HCT116 (cell line): ENCODE data around the gene EIF2B2. TPM values are rescaled to one million over a fixed set of nuclear protein-coding genes. Genes with fewer than 3 reads are reported as not detected.

Experiments used
- ATAC-seq: fragments of 200-7000 bp; cut with Tn5 transposase; 2 replicates; pipeline ENCODE4 v1.9.1; 2020; ENCODE audit warnings: mild to moderate bottlenecking, moderate library complexity
- BruUV-seq: library from RNA; stranded (reverse); fragments of 400-500 nt; replicated peaks from 2 replicates; lab custom pipeline; 2021; lab: Mats Ljungman, UMichigan
- CTCF ChIA-PET: fragments of 300-600 bp; sonication (Branson Sonifier 250); formaldehyde crosslinking; loops from one replicate; lab custom pipeline; 2021; ENCODE audit warnings: antibody characterized with exemption; lab: Charles Lee
- POLR2A ChIA-PET: fragments of 300-600, 350-600 bp; sonication (Branson Sonifier 250); formaldehyde crosslinking; loops from one replicate; lab custom pipeline; 2021; ENCODE audit warnings: antibody characterized with exemption; lab: Charles Lee
- RAD21 ChIA-PET, 2 experiments: fragments of 300-600 bp; sonication (Branson Sonifier 250); formaldehyde crosslinking; loops; one replicate each; lab custom pipeline; 2023; ENCODE audit warnings: low total read pairs in 2 of 2; ENCODE audit not compliant: uncharacterized antibody in 2 of 2, unreplicated experiment in 2 of 2, low non-redundant PET in 1 of 2; lab: Charles Lee
- DNase-seq: peaks from one replicate; pipeline ENCODE4 v3.0.0-alpha.2; 2010; ENCODE audit warnings: low read depth, low spot score
- H2AFZ ChIP-seq: fragments of 200-600 bp; shearing (Covaris generic), sonication (generic); 2 replicates; pipeline ENCODE4 v1.6.1; 2017; ENCODE audit warnings: low read depth, mixed run types, mixed read lengths, antibody characterized with exemption, low read length; ENCODE audit not compliant: poor library complexity, severe bottlenecking
- H3K27ac ChIP-seq: 2 replicates; pipeline ENCODE4 v1.5.1; 2012; ENCODE audit warnings: low read depth, low read length
- H3K27me3 ChIP-seq: fragments of 200-600 bp; sonication (generic); 2 replicates; pipeline ENCODE4 v1.6.1; 2016; ENCODE audit warnings: mixed run types, low read length, mixed read lengths; ENCODE audit not compliant: insufficient read depth
- H3K36me3 ChIP-seq, 2 experiments: fragments of 200-500 bp in 1 of 2; fragments of 200-600 bp in 1 of 2; sonication (Bioruptor generic) in 1 of 2; sonication (generic) in 1 of 2; 2 replicates each; pipeline versions ENCODE4 v1.5.1 to v1.6.1; 2014 to 2016; ENCODE audit warnings: low read length in 2 of 2, inconsistent platforms in 1 of 2, mixed read lengths in 1 of 2, mixed run types in 1 of 2; ENCODE audit not compliant: insufficient read depth in 2 of 2, control insufficient read depth in 1 of 2
- H3K4me1 ChIP-seq, 2 experiments: fragments of 200-600 bp in 1 of 2; sonication (generic) in 1 of 2; 2 replicates each; pipeline versions ENCODE4 v1.5.1 to v1.6.1; 2012 to 2017; ENCODE audit warnings: low read length in 2 of 2, inconsistent platforms in 1 of 2, mild to moderate bottlenecking in 1 of 2, mixed read lengths in 1 of 2, mixed run types in 1 of 2, moderate library complexity in 1 of 2; ENCODE audit not compliant: insufficient read depth in 2 of 2, control insufficient read depth in 1 of 2
- H3K4me2 ChIP-seq: fragments of 200-600 bp; sonication (generic); 2 replicates; pipeline ENCODE4 v1.6.1; 2017; ENCODE audit warnings: mixed run types, low read length, mixed read lengths
- H3K4me3 ChIP-seq, 2 experiments: fragments of 200-600 bp in 1 of 2; sonication (generic) in 1 of 2; replicated peaks in 1 of 2; 2 replicates each; pipeline ENCODE4 v1.5.1; 2011 to 2016; ENCODE audit warnings: low read length in 2 of 2, control low read depth in 1 of 2, low read depth in 1 of 2, mild to moderate bottlenecking in 1 of 2, mixed read lengths in 1 of 2, mixed run types in 1 of 2
- H3K79me2 ChIP-seq: fragments of 200-600 bp; sonication (generic); 2 replicates; pipeline ENCODE4 v1.6.1; 2017; ENCODE audit warnings: mild to moderate bottlenecking, mixed run types, low read length, moderate library complexity, mixed read lengths; ENCODE audit not compliant: insufficient read depth
- H3K9ac ChIP-seq: fragments of 200-600 bp; sonication (generic); 2 replicates; pipeline ENCODE4 v1.6.1; 2016; ENCODE audit warnings: low read length, mixed read lengths
- H3K9me2 ChIP-seq: fragments of 200-600 bp; sonication (generic), shearing (Covaris generic); 2 replicates; pipeline ENCODE4 v1.6.1; 2017; ENCODE audit warnings: mixed run types, mild to moderate bottlenecking, moderate library complexity; ENCODE audit not compliant: insufficient read depth
- H3K9me3 ChIP-seq, 2 experiments: fragments of 200-500 bp in 1 of 2; fragments of 200-600 bp in 1 of 2; sonication (Bioruptor generic) in 1 of 2; sonication (generic) in 1 of 2; 2 replicates each; pipeline ENCODE4 v1.6.1; 2014 to 2017; ENCODE audit warnings: low read length in 2 of 2, mixed read lengths in 2 of 2, inconsistent platforms in 1 of 2, low read depth in 1 of 2, mild to moderate bottlenecking in 1 of 2, mixed run types in 1 of 2, moderate library complexity in 1 of 2; ENCODE audit not compliant: control insufficient read depth in 1 of 2, insufficient read depth in 1 of 2
- H4K20me1 ChIP-seq: fragments of 200-600 bp; sonication (generic), shearing (Covaris generic); 2 replicates; pipeline ENCODE4 v1.6.1; 2017; ENCODE audit warnings: mixed run types, mild to moderate bottlenecking, moderate library complexity; ENCODE audit not compliant: insufficient read depth
- EZH2phosphoT487 ChIP-seq: fragments of 200-600 bp; IDR thresholded peaks from 2 replicates; pipeline ENCODE4 v1.6.1; 2018; ENCODE audit warnings: antibody characterized with exemption, borderline replicate concordance
- JUND ChIP-seq: IDR thresholded peaks from 2 replicates; pipeline ENCODE4 v1.6.1; 2012
- RAD21 ChIP-seq: IDR thresholded peaks from 2 replicates; pipeline ENCODE4 v1.6.1; 2012; ENCODE audit warnings: low read depth, mild to moderate bottlenecking
- REST ChIP-seq: IDR thresholded peaks from 2 replicates; pipeline ENCODE4 v1.6.1; 2012; ENCODE audit warnings: low read depth
- SIN3A ChIP-seq: IDR thresholded peaks from 2 replicates; pipeline ENCODE4 v1.6.1; 2012; ENCODE audit warnings: low read depth
- SP1 ChIP-seq: IDR thresholded peaks from 2 replicates; pipeline ENCODE4 v1.6.1; 2012; ENCODE audit warnings: low read depth
- SRF ChIP-seq: IDR thresholded peaks from 2 replicates; pipeline ENCODE4 v1.6.1; 2012; ENCODE audit warnings: low read depth
- intact Hi-C: fragments of 100-400 bp; cut with micrococcal nuclease; formaldehyde crosslinking; loops from 2 replicates; pipeline ENCODE4 v1.10.0; 2022
- total RNA-seq: library from RNA; stranded (reverse); gene quantifications from one replicate; pipeline ENCODE4 v1.2.1, GENCODE V29; 2021; ENCODE audit not compliant: unreplicated experiment

Gene EIF2B2
- total RNA-seq, 1 experiment from 2014 or later, result 54.8 TPM

GRCh38 chr14:75047506-75047905 lies 44.8 kb downstream of the EIF2B2 start:
- Histone ChIP-seq H3K36me3 (peaks cover 0 to 7% of the 10 kb centered on the region in 2 experiments; a peak in 2 of 4 replicates), H3K4me1 (peaks cover 0 to 17% of the 10 kb centered on the region in 2 experiments; a peak in 3 of 4 replicates), H3K9ac (no peak overlapping the region), H3K4me2 (no peak overlapping the region), H4K20me1 (no peaks in the 10 kb centered on the region), H3K27ac (no peak overlapping the region), H3K4me3 (no peak overlapping the region), H3K9me3 (no peaks in the 10 kb centered on the region), H3K27me3 (no peaks in the 10 kb centered on the region), H2AFZ (no peak overlapping the region), H3K9me2 (no peaks in the 10 kb centered on the region), H3K79me2 (peaks cover 14% of the 10 kb centered on the region)
- ChIA-PET CTCF (no interaction called here), RAD21 (no interaction called here), POLR2A (no interaction called here)
- intact Hi-C loops, result no loop called here
- ATAC-seq (no peak), DNase-seq (no peak)
- TF ChIP-seq JUND, result no peak
- no TSS peak for BruUV-seq

GRCh38 chr14:75048101-75048500 lies 45.4 kb downstream of the EIF2B2 start:
- H3K9ac ChIP-seq, result no peak overlapping the region
- no peak overlapping the region for H2AFZ ChIP-seq
- no TSS peak for BruUV-seq
- intact Hi-C loops, result no loop called here
- peaks cover 0 to 16% of the 10 kb centered on the region in 2 experiments; a peak in 3 of 4 replicates for H3K4me1 ChIP-seq
- no peak for ATAC-seq
- DNase-seq, result no peak
- CTCF ChIA-PET, result no interaction called here
- H3K4me3 ChIP-seq, result no peak overlapping the region
- RAD21 ChIA-PET, result no interaction called here
- no peaks in the 10 kb centered on the region for H3K9me3 ChIP-seq
- no peaks in the 10 kb centered on the region for H3K9me2 ChIP-seq
- no peak overlapping the region for H3K27ac ChIP-seq
- peaks cover 14% of the 10 kb centered on the region for H3K79me2 ChIP-seq
- no peak overlapping the region for H3K4me2 ChIP-seq
- POLR2A ChIA-PET, result no interaction called here
- peaks cover 0 to 7% of the 10 kb centered on the region in 2 experiments; a peak in 2 of 4 replicates for H3K36me3 ChIP-seq
- no peaks in the 10 kb centered on the region for H3K27me3 ChIP-seq
- H4K20me1 ChIP-seq, result no peaks in the 10 kb centered on the region
- no peak for TF ChIP-seq REST
- TF ChIP-seq SRF, result no peak
- no peak for TF ChIP-seq SP1
- TF ChIP-seq RAD21, result no peak
- no peak for TF ChIP-seq EZH2phosphoT487
- TF ChIP-seq JUND, result no peak
- TF ChIP-seq SIN3A, result no peak
- TF ChIP-seq, all 23 proteins: peak for 0
